ENCODE results near the gene ZNF316.

ZNF316 gene

DNA sequence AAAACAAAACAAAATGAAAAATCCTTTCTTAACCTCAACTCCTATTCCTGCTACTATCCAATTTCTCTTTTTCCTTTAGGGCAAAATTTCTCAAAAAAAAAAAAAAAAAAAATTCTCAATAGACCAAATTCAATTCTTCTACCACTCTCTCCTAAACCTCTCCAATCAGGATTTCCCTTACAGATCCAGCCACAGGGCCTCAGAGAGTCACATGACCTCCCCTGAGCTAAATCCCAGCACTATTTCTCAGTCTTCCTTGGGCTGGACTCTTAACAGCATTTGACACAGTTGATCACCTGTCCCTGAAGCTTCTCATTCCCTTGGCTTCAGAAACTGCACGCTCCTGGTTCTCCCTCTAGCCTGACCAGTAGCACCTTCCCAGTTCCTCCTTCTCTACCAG is 64.7 kb downstream of the ZNF316 start:
- no peak for DNase-seq
